Hematopoietic multipotent progenitor cell (in vitro differentiated cells): ENCODE results near the gene ANKRD55. TPM values are rescaled to one million over a fixed set of nuclear protein-coding genes. Genes with fewer than 3 reads are reported as not detected.
"Not testable (repeated sequence)": the region's sequence is repeated elsewhere in the genome, so short reads cannot be mapped to it uniquely, and the experiment has no call there.

Experiments
- DNase-seq, 3 donors: peaks; one replicate each; pipeline ENCODE4 v3.0.0-alpha.2; 2011 to 2015; ENCODE audit warnings: low read depth in 2 of 3, low spot score in 2 of 3
- total RNA-seq: library from RNA; depleted of rRNA; stranded (reverse); fragments of >200 nt; gene quantifications from one replicate; pipeline ENCODE4 v1.2.3, GENCODE V29; 2012

ANKRD55 gene
- total RNA-seq, 1 donor = under 0.01 TPM

DNA sequence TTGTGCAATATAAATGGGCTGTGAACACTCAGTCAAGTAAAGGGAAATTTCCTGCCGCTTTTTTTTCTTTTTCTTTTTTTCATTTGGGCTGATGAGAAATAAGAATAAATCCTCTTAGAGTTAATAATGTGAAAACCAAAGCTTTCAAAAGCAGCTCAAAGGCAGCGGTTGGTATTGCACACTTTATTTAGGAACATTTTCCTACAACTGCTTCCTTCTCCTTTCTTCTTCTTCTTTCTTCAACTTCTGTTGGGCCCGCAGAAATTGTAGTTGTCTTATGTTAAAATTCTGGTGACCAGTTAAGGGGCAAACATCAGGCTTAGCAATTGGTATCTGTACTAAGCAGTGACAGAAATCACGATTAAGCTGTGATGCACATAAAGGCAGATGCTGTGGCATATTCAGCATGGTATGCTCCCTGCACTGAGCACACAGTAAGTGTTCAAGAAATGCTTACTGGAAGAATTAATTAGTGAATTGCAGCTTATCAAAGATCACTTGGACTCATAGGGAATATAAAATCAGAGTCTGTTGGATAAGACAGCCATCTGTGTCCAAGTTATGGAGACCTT, 85.4 kb downstream of the ANKRD55 start:
- DNase-seq = peak in 1 of 3 donors; percentile 35

DNA sequence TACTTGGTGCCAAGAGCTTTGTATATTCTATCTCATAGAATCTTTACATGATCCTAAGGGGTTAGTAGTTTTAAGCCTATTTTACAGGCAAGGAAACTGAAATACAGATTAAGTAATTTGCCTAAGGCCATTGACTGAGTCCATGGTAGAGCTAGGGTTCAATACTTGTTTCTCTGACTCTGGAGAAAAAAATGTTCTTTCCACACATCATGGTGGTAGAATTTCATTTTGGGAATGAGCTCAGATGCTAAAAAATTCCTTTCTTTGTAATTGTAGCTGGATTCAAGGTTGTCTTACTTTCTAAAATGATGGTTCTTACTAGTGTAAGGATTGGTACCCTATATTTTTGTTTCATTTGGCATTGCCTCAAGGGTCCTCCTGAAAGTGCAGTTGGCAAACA, 86.0 kb downstream of the ANKRD55 start:
- DNase-seq = no peak

DNA sequence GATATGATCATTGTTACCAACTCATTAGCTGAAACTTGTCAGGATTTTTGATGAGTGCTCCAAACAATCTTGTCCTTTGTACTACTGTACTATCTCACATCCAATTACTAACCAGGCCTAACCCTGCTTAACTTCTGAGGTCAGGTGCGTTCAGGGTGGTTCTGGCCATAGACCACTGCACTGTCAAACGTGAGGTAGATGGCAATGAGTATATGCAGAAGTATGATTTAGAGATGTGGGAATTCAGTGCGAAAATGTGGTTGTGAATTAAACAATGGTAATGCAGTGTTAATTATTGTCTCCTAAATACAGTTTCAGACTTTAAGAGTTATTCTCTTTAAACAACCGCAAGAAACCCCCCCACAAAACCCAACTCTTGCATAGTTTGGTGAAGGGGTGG, 86.5 kb downstream of the ANKRD55 start:
- DNase-seq = no peak

DNA sequence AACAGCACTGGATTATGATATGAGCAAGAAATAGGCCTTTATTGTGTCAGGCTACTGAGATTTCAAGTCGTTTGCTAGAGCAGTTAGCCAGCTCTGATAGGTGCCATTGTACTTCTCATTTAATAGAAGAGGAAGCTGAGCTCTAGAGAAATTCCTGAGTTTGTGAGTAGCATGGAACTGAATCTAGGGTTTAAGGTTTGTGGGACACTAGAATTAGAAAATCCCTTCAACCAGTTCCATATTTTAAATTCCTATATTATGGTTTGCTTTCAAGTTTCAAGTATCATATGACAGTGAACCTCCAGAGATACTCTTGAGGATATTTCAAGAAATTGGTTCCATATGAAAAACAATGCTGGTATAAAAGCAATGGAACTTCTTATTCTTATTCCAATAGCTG, 87.6 kb downstream of the ANKRD55 start:
- DNase-seq = no peak

DNA sequence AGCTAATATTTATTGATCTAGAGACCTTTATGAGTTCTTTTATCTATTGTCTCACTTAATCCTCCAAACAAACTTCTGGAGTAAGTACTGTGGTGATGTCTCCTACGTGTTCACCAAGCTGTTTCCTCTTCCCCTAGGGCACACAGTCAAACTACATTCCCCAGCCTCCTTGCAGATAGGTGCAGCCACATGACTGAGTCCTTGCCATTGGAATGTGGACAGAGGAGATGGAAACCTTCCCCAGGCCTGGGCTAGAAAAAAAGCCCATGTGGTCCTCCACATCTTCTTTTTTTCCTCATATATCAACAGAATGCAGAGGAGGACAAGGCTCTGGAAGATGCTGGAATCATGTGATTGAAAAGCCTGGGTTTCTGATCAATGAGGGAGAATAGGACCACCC, 88.0 kb downstream of the ANKRD55 start:
- DNase-seq = no peak

DNA sequence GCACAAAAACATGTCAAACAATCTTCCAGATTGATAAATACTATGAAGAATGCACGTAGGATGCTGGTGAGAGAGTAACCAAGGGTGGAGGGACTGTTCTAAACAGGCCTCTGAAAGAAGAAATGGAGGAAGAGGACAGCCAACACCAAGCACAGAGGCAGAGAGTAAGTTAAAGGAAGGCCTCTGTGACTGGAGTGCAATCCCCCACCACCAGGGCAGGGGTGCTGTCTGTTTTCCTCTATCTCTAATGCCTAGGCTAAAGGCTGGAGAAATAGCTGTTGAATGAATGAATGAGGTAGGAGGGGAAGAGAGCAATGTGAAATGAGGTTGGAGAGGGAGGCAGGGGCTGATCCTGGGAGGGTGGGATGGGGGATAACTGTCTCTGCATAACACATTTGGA, 88.9 kb downstream of the ANKRD55 start:
- DNase-seq = no peak

DNA sequence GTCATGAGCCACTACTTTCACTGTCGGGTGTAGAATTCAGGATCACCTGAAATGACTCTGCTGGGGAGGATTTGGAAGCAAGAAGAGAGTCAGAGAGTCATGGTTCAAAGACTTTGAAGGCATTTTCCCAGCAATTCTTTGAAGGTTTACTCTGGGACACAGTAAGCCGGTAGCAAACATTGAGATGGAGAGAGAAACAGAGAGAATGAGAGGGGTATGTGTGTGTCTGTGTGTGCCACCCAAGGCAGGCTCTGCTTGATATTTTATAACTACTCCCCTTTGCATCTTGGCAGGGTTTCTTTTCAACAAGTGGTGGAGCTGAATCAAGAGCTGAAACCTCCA, 89.8 kb downstream of the ANKRD55 start:
- DNase-seq = no peak

DNA sequence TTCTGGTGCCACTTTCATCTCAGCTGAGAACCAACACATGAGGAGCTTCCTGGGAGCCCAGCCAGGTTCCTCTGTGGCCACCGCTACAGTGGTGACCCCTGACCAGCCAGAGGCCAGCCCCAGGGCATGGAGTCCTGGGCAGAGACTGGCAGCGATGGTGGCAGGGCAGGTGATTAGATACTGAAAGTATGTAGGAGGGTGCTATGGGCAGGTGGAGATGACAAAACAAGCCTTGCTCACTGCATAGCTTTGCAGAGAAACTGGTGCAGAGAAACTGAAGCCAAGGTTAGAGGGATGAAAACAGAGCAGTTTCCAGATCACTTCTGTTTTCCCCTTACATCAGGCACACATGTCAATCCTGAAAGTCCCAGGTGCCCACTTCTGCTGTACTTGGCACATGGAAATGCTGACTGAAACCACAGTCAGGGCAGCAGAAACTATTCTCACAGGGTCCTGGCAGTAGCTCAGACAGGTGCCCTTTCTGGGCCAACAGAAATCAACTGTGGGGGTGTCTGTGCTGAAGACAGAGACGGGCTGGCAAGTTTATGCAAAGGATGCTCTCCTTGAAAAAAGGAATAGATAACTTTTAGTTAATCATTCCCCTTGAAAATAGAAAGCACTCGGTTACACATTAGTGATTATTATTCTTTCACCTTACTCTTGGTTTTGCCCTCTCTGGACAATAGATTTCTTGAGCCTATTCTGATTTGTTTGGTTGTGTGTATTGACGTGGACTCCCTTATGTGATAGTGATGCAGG, 90.3 kb downstream of the ANKRD55 start:
- no peak for DNase-seq

DNA sequence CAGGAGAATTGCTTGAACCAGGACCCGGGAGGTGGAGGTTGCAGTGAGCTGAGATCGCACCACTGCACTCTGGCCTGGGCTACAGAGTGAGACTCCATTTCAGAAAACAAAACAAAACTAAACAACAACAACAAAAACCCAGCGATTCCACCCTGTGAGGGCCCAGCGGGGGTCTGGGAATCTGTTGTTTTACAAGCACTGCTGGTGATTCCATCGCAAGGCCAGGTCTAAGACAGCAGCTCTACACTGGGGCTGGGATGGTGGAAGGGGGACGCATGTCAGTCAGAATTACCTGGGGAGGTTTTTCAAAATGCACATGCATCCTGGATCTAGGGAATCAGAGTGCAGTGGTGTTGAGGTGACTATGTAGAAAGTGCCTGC, 90.9 kb downstream of the ANKRD55 start:
- DNase-seq = no peak

DNA sequence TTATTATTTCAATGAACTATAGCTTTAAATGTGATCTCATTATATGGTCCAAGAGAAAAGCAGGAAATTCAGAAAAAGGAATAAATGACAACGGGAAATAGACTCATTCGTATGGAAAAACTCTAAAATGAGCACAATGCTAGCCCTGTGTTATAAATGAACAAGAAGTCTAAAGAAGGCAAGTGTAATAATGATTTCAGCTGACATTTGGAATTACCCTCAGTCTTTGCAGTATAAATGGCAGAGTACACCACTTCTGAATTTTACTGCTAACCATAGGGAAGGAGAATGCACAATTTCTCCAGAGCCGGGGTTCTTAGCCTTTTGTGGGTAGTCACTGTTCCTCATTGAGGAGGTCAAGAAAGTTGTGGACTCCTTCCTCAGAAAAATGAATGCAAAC, 93.1 kb downstream of the ANKRD55 start:
- no peak for DNase-seq

DNA sequence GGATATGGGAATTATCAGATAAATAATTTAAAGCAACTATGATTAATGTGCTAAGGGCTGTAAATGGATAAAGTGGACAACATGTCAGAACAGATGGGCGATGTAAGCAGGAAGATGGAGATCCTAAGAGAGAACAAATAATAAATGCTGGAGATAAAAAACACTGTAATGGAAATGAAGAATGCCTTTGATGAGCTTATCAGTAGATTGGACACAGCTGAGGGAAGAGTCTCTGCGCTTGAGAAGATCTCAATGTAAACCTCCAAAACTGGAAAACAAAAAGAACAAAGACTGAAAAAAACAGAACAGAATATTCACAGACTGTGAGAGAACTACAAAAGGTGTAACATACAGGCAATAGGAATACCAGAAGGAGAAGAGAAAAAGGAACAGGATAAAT, 102.5 kb downstream of the ANKRD55 start:
- DNase-seq = no peak

DNA sequence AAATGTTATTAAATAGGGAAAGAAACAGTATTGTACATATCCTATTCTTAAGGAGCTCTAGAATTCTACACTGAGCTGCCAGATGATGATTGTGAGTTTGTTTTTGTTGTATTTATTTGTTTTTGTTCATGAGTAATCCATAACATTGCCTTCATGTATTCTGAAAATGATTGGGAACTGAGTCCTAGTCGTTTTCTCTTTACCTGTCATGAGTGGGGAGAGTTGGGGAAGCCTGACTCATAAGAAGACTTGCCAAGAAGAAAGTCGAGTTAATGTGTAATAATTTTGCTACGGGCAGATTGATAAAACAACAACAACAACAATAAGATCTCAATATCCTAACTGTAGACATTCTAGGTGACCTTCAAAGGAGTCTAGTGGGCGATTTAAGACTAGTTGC, 103.8 kb downstream of the ANKRD55 start:
- DNase-seq = no peak

DNA sequence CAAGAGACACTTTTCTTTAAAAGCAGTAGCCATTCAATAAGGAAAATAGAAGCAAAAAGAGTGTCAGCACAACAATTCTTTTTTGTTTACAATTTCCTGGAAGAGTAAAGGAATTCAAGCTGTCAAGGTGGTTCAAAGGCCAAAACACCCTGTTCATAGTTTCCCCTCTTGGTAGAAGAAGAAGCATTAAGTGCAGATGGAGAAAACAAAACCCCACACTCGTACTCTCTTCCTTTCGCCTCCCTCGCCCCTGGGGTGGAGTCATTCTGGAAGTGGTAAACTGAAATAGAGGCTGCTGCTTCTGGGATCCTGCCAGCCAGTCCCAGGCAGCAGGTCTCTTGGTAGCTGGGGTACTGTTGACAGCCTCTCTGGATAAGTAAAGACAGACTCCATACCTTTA, 105.0 kb downstream of the ANKRD55 start:
- DNase-seq = peak in 1 of 3 donors; percentile 19

DNA sequence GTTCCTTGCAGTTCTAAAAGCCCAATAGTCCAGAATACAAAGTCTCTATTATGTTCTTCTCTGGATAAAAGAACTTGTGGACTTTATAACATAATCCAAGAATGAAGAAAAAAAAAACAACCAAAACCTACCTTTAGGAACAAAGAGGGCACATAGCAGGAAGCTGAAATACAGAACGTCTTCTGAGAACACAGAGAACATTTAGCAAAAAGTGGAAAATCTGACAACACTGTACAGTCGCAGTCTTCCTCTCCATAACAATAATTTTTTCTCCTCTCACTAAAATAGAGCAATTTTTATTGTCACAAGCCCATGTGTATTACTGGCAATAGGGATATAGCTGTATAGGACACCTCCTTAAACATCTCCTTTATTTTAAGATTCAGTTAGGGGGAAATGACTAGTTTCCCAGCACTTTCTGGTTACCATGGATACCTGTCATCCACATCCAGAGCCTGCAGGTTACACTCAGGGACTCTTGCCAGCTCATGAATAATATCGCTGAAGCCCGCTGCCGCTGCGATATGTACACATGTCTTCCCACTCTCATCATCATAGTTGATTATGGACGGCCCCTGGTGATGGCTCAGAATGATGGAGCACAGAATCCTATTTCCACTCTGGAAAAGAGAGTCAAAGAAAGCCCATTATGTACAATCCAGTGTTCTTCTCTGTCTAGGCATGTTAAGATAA, 106.5 kb downstream of the ANKRD55 start:
- DNase-seq = peak in 2 of 3 donors; percentile 25 to 51

DNA sequence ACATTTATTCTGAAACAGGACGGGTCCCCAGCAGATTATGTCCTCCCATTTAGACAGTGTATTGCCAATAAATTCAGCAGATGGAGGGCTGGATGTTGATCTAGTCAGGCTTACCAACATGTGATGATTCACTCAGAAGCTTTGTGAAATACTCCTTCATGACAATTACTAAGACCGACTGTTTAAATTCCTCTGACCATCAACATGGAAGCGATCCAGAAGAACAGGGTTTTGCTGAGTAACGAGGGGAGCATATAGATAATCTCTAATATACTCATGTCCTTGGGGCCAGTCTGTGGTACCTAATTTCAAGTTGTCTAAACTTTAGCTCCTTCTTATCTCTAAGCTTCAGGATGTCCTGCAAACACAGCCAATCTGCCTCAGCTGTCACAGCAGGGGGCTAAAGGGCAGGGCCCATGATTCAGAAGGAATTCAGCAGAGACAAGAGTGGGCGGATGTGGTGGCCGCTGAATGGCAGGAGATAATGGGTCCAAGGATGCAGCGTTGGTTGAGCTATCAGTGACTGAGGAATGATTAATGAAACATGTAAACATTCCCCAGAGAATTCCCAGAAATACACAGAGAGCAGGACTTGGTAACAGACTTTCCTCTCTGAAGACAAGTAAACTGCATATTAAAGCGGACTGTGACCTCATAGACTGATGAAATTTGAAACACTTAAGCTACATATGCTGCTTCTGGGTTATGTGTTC, 109.4 kb downstream of the ANKRD55 start:
- peak in 2 of 3 donors; percentile 73 to 76 for DNase-seq

DNA sequence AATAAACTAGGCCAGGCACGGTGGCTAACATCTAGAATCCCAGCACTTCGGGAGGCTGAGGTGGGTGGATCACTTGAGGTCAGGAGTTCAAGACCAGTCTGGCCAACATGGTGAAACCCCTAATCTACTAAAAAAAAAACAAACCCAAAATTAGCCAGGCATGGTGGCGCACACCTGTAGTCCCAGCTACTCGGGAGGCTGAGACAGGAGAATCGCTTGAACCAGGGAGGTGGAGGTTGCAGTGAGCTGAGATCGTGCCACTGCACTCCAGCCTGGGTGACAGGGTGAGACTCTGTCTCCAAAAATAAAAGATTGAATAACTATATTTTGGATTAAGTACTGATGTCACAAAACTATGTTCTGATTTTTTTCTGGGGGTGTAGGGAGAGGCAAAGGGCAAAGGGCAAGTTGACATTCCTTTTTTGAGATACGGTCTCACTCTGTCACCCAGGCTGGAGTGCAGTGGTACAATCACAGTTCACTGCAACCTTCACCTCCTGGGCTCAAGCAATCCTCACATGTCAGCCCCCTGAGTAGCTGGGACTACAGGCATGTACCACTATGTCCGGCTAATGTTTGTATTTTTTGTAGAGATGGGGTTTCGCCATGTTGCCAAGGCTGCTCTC, 110.7 kb downstream of the ANKRD55 start:
- DNase-seq = not testable (repeated sequence)

DNA sequence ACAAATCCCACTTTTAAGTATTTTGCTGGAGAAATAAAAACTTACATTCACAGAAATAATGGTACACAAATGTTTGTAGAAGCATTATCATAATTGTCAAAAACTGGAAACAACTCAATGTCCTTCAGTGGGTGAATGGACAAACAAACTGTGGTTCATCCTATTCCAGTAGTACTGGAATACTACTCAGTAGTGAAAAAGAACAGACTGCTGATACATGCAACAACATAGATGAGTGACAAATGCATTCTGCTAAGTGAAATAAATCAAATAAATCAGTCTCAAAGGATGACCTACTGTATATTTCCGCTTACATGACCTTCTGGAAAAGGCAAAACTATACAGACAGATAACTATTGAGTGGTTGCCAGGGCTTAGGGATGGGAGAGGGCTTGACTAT, 114.1 kb downstream of the ANKRD55 start:
- DNase-seq = no peak

DNA sequence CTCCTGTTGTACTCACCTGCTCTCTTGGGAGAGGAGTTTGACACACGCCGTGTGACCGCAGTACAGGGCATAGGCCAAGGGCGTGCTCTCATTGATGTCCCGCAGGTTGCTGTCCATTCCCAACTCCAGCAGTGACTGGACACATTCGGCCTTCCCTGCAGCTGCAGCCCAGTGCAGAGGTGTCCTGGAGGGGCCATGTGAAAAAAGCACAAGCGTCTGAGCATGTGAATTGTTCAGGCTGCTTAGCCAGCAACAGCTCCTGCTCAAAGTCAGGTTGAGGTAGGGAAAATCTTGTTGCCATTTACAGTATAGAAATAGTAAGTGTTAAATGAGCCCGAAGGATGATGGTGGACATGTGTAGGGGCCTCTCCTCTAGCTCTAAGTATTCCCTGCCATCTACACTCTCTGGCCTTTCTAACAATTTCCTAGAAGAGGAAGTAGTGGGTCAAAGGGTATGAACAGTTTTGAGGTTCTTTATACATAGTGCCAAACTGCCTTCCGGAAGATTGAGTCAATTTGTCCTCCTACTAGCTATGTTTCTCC, 116.5 kb downstream of the ANKRD55 start:
- no peak for DNase-seq

DNA sequence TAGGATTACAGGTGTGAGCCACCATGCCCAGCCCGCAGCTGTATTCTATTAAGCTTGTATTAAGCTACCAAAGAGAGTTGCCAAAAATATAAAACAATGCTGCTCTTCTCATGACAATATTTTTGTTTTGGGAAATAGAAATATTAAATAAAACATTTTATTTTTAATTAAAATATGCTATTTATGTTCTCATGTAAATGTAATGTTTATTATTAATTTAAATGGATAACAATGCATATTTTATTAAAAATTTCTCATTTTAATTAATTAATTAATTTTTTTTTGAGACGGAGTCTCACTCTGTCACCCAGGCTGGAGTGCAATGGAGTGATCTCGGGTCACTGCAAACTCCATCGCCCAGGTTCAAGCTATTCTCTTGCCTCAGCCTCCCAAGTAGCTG, 117.5 kb downstream of the ANKRD55 start:
- DNase-seq = no peak

DNA sequence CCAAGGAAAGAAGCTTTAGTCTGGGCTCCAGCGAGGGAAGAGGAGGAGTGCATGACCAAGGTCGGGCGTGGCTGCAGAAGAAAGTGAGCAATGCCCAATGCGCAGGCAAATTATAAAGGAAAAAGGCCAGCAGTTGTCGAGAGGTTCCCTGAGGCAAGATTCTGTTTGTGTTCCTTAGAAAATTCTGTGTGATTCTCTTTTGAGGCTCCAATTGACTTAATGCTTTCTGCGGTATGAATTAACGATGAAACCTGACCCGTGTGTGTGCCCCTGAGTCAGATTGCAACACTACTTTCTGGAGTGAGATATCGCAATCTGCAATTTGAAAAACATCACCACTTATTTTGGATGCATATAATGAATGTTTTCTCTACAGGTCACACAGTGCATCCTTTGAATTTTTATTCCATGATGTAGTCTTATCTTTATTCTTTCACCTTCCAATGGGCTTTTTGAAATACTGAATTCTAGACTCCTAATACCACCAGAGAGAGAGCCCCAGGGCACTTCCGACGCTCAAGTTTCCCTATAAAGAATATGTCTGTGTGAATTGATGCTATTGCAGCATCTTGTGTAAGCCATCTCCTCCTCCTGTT, 120.5 kb downstream of the ANKRD55 start:
- no peak for DNase-seq
